AG09319 (cell line): ENCODE measurements around the gene G3BP2.

ENCODE experiments used
- DNase-seq: peaks from one replicate; pipeline ENCODE4 v3.0.0-alpha.2; 2010; ENCODE audit warnings: low read depth; ENCODE audit errors: extremely low read depth
- TF ChIP-seq, protein P1 (sequence below): IDR thresholded peaks from 2 replicates; pipeline ENCODE4 v1.5.1; 2011; ENCODE audit warnings: low read depth, mild to moderate bottlenecking, inconsistent platforms, low read length, moderate library complexity

The G3BP2 gene

DNA sequence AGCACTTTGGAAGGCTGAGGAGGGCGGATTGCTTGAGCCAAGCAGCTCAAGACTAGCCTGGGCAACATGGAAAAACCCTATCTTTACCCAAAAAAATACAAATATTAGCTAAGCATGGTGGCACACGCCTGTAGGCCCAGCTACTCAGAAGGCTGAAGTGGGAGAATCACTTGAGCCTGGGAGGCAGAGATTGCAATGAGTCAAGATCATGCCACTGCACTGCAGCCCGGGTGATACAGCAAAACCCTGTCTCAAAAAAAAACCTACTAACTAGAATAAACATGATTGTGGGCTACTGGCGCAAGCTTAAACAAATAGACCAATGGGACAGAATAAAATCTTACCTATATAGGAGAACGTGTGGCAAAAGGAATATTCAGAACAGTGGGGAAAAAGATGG lies 50.2 kb downstream of the G3BP2 start:
- TF ChIP-seq, protein P1, sequence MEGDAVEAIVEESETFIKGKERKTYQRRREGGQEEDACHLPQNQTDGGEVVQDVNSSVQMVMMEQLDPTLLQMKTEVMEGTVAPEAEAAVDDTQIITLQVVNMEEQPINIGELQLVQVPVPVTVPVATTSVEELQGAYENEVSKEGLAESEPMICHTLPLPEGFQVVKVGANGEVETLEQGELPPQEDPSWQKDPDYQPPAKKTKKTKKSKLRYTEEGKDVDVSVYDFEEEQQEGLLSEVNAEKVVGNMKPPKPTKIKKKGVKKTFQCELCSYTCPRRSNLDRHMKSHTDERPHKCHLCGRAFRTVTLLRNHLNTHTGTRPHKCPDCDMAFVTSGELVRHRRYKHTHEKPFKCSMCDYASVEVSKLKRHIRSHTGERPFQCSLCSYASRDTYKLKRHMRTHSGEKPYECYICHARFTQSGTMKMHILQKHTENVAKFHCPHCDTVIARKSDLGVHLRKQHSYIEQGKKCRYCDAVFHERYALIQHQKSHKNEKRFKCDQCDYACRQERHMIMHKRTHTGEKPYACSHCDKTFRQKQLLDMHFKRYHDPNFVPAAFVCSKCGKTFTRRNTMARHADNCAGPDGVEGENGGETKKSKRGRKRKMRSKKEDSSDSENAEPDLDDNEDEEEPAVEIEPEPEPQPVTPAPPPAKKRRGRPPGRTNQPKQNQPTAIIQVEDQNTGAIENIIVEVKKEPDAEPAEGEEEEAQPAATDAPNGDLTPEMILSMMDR, result no peak
- DNase-seq, result no peak

DNA sequence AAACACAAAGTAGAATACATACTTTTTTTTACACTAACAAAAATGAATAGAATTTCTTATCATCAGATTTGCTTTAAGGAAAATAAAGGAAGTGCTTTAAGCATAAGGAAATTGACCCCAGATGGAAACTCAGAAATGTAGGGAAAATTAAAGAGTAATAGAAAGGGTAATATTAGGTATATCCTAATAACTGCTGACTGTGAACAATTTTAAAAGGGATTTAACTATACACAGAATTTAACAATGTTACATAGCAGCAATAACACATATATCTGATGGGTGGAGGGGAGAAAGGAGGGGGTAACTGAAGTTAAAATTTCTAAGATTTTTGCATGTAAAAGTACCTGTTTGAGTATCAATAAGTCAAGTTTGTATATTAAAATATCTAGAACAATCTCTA lies 51.5 kb downstream of the G3BP2 start:
- no peak for DNase-seq
- TF ChIP-seq, protein P1, result no peak

DNA sequence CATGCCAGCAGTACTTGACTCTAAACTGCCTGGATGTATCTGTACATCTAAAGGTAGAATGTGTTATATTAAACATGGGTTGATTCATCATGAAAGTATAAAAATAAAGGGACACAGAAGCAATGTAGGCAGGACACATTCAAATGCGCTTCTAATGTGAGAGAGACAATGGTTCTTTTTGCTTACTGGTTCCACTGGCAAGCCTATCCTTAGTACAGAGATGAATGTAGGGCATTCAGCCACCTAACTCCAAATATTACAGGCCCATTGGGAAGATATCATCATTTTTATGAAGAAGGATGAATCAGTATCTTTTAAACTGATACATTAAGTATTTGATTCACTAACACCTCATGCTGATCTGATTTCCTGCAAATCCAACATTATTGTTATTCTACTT lies 60.9 kb downstream of the G3BP2 start:
- no peak for DNase-seq

DNA sequence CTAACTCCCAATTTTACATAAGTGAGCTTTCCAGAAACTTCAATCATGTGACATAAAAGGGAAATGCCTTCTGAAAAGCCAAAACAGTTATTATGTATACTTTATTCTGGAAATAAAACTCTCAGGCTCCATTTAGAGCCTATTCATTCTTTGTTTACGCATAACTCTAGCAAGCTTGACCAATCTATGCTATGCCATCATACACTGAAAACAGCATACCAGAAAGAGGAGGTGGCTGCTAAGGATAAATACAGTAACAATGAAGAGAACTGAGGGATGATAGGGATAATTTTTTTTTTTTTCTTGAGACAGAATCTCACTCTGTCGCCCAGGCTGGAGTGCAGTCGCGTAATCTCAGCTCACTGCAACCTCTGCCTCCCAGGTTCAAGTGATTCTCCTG lies 67.3 kb downstream of the G3BP2 start:
- no peak for DNase-seq
- TF ChIP-seq, protein P1, result no peak

More for the DNA sequence above, 60.9 kb downstream of the G3BP2 start:
- TF ChIP-seq, protein P1, result no peak

DNA sequence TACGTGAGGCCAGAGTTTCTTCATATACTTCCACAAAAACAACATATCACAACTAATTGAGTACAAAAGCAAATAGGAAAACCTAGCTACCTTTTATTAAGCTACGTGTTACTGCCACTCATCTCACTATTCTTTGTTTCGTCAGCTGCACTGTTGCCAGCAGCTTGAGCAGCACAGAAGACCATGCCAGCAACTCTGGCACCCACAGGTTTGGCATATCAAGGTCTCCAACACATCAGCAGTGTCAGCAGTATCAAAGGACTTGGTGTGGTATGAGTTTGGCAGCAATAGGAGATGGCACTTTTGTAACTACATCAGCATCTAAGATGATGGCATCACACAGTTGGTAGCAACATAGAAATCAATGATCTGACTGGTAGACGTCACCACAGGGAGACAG lies 73.6 kb downstream of the G3BP2 start:
- TF ChIP-seq, protein P1, result no peak
- DNase-seq, result no peak

DNA sequence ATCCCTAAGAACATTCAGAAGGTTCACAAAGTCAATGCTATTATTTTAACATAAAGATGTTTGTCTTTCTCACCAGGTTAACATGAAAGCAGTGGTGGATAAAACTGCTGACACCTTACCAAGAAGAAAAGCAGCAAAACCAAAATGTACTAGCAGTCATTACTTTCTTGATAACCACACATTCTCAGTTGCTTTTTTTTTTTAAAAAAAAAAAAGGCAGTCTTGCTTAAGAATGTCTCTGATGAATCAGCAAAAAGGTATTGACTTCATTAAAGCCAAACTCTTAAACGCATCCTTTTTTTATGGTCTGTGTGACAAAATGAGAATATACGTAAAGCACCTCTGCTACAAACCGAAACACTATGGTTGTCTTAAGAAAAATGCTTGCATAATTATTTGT lies 74.8 kb downstream of the G3BP2 start:
- TF ChIP-seq, protein P1, result no peak
- DNase-seq, result no peak

DNA sequence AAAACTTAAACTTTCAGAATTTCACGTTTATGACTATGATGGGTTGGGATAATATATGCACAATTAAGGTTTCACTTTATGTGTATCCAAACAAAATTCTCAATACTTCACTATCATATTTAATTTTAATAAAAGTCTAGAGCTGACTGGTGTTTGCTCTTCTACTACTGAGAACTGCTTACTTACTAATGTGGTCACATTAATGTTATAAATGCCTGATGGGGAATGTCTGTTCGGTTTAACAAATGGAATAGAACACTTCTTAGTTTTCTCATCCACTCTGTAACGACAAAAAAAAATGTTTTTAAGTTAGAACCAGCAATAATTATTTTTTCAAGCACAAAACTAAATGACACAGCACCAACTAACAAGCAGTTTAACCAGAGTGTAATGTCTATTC lies 77.2 kb downstream of the G3BP2 start:
- TF ChIP-seq, protein P1, result no peak
- no peak for DNase-seq
